Activated effector memory CD4-positive, alpha-beta T cell treated with anti-CD3 and anti-CD28 coated beads, Interleukin-2, amount 50 U/mL, for 16 hours (primary cell): Measurements from ENCODE around the gene ABCG5.

Experiments
- DNase-seq: peaks from one replicate; pipeline ENCODE4 v3.0.0-alpha.2; 2020

The ABCG5 gene

GRCh38 chr2:43841949-43842865 is 3.6 kb upstream of the ABCG5 start:
- no peak for DNase-seq

GRCh38 chr2:43840965-43841364 is 2.3 kb upstream of the ABCG5 start:
- DNase-seq: no peak

- no peak for DNase-seq
These were observed 1.3 kb upstream of the ABCG5 start for GRCh38 chr2:43839776-43840564.

DNA sequence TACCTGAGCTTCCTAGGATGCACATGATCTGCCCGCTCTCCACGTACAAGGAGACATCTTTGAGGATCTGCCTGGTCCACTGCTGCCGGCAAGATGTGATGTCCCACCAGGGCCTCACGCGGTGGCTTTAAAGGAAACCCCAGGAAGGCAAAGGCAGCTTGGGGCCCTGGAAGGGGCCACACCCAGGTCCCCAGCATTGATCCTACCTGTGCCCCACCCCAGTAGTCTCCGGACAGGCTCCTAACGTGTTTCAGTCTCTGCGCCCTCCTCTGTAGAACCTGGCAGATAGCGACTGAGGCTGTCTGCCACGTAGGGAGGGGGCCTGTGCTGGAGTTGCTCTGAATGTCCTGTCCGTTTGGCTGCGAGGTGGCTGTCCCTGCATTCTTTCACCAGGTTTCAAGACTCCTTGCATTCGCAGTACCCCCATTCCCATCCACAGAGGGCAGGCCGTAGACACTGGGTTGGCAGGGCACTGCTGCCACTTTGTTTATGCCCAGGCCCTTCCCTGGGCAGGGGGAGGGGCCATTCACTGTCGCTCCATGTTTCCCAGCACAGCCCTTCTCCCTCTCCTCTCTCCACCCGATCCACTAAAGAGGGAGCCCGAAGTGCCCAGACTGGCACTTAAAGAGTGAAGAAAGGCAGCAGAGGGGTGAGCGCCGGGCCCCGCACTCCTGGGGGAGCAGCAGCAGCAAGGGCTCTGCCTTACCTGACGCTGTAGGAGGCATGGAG is 644 bp downstream of the ABCG5 start:
- DNase-seq: no peak

DNA sequence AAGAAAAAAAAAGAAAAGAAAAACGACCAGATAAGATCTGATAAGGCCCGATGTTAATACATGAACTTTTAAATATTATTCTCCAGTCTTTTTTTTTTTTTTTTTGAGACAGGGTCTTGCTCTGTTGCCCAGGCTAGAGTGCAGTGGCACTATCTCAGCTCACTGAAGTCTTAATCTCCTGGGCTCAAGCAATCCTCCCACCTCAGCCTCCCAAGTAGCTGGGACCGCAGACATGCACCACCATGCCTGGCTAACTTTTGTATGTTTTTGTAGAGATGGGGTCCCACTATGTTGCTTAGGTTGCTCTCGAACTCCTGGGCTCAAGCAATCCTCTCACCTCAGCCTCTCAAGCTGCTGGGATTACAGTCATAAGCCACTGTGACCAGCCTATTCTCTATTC is 1.6 kb downstream of the ABCG5 start:
- DNase-seq: no peak

- no peak for DNase-seq
These were observed 6.2 kb downstream of the ABCG5 start for GRCh38 chr2:43832457-43832856.

- no peak for DNase-seq
These were observed 6.9 kb downstream of the ABCG5 start for GRCh38 chr2:43831543-43832294.

DNA sequence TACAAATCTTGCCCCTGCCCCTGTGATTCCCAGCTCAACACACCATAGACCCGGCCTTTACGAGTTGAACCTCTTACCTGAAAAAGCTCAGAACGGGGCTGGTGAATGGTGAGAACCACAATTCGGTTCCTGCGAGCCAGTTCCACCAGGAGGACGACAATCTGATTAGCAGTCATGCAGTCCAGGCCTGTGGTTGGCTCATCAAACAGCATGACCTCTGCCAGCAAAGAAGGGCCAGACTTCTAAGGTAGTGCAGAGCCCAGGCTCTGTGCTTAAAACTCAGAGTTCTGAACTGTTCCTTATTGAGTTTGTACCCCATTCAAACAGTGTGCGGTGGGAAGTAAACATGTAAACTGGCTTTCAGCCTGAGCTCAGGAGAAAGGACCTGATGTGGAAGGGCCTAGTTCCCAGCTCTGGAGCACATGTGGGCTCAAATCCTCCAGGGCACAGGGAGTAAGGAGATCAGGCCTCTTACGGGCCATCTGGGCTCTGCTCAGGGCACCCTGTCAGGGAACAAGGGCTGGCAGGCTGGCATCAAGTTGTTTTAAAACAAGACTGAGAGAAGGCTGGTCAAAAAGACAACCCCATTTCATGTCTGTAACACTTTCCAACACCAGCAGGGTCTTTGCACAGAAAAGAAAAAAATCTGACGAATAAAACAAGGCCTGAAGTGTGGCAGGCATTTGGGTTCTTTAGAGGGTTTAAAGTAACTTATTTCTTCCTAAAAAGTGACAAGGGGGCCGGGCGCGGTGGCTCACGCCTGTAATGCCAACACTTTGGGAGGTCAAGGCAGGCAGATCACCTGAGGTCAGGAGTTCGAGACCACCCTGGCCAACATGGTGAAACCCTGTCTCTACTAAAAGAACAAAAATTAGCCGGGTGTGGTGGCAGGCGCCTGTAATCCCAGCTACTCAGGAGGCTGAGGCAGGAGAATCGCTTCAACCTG is 12.1 kb downstream of the ABCG5 start:
- DNase-seq: no peak

- DNase-seq: no peak
These were observed 12.8 kb downstream of the ABCG5 start for GRCh38 chr2:43825841-43826240.

- DNase-seq: no peak
These were observed 13.6 kb downstream of the ABCG5 start for GRCh38 chr2:43824951-43825493.

DNA sequence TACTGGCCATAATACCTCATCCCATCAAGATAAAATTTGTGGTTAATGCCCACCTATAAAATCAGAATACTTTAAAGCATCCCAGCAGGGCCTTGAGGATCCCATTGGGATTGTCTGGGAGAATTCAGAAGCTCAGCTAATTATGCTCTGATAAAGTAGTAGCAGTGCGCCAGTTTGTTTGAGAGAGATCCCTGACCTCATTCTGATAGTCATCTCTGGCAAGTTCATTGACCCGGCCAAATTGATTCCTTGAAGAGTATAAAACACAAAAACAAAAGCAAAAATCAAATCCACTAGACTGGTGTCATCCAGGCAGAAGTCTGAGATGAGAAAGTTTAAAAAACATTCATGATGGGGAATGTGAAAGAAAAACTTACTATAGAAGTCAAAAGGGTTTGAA is 14.1 kb downstream of the ABCG5 start:
- DNase-seq: no peak

DNA sequence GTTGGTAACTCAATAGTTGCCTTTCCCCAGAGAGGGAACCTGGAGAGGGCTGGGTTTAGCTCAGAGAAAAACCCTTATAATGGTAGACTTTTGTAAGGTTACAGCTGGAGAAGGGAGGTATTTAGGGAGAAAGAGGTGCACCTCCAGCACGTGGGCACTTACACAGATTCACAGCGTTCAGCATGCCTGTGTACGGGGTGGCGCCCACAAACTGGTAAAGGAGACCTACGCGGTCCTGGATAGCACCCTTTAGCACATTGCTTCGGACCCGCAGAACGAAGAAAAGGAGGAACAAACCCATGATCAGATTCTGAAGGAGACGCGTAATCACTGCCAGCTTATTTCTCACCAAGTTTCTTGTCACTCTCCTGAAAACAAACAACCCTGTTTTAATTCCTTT is 14.9 kb downstream of the ABCG5 start:
- DNase-seq: no peak

GRCh38 chr2:43822839-43823238 is 15.8 kb downstream of the ABCG5 start:
- no peak for DNase-seq

DNA sequence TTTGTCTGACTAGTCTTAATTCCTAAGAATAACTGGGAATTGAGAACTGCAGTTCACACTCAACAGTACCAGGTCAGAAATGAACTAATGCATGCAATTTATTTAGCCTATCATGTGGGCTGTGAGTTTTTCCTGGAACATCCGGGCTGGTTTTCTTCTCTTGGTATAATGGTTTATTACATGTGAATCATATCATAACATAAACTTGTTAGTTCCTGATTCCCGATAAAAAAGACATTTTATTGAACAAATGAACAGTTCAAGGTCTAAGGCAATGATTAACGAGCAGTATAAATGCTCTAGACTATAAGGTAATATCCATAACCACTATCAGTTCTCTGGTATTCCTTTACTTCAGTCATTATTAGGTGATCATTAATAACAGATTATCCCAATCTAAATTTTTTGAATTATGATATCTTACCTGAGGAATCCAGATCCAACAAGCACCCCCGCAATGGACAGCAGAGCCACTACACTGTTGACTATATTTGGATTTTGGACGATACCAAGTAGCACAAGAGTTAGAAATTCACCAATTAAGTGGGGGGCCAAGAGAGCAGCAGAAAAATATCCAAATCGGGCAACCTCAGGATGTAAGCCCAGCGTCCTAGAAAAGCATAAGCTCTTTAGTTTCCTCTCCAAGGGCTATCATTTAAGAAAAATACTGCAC is 19.0 kb downstream of the ABCG5 start:
- DNase-seq: no peak

GRCh38 chr2:43818761-43819160 is 19.9 kb downstream of the ABCG5 start:
- no peak for DNase-seq

GRCh38 chr2:43814711-43815110 is 23.9 kb downstream of the ABCG5 start:
- no peak for DNase-seq

DNA sequence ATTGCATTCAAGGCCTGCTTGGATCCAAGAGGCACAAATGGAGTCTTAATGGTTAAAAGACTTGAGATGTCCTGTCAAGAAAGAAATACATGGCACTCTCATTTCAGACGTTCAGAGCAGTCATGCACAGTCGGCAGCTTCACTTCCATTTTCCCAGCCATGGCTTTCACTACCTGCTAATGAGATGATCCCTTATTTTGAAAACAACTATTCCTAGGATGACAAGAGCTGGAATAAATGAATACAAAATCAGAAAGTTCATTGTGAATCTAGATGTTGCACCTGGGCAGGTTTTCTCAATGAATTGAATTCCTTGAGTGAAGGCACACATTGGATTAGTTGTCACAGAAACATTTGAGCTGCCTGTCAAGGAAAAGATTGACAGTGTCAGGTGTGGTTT is 25.7 kb downstream of the ABCG5 start:
- no peak for DNase-seq

DNA sequence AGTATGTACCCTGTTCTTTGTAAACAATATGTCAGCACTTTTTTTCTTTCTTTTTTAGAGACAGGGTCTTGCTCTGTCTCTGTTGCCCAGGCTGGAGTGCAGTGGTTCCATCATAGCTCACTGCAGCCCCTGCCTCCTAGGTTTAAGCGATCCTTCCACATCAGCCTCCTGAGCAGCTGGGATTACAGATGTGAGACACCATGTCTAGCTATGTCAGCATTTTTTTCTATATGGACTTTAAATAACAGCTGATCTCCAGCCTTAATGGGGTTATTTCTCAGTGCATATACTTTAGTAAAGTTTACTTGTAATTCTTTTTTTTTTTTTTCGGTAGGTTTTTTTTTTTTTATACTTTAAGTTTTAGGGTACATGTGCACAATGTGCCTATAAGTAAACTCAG is 26.6 kb downstream of the ABCG5 start:
- DNase-seq: no peak

GRCh38 chr2:43810888-43811287 is 27.8 kb downstream of the ABCG5 start:
- no peak for DNase-seq

GRCh38 chr2:43810452-43810851 is 28.2 kb downstream of the ABCG5 start:
- DNase-seq: no peak

- no peak for DNase-seq
These were observed 32.0 kb downstream of the ABCG5 start for GRCh38 chr2:43806719-43807031.
